HG03571 (cell line): ENCODE results near the gene METTL5.
"Not testable (repeated sequence)": the region's sequence is repeated elsewhere in the genome, so short reads cannot be mapped to it uniquely, and the experiment has no call there.

ENCODE experiments used
- ATAC-seq: cut with Tn5 transposase; IDR thresholded peaks from one replicate; pipeline ENCODE4 v1.9.1; 2021; ENCODE audit not compliant: unreplicated experiment

METTL5 gene

GRCh38 chr2:169824373-169825333, at the start of gene METTL5:
Gene METTL5 (minus strand): TSS chr2:169824905. CDS start chr2:169824597, 308 bp downstream.
- ATAC-seq = peak; percentile 51

GRCh38 chr2:169871994-169872393, 47.3 kb upstream of the METTL5 start:
- ATAC-seq = no peak

- not testable (repeated sequence) for ATAC-seq
Observed at GRCh38 chr2:169871369-169871768, 46.7 kb upstream of the METTL5 start.

GRCh38 chr2:169868951-169869350, 44.2 kb upstream of the METTL5 start:
- no peak for ATAC-seq

- ATAC-seq = no peak
Observed at GRCh38 chr2:169867579-169867978, 42.9 kb upstream of the METTL5 start.

- ATAC-seq = not testable (repeated sequence)
Observed at GRCh38 chr2:169866230-169866629, 41.5 kb upstream of the METTL5 start.

- no peak for ATAC-seq
Observed at GRCh38 chr2:169865492-169865891, 40.8 kb upstream of the METTL5 start.

- ATAC-seq = no peak
Observed at GRCh38 chr2:169862816-169863215, 38.1 kb upstream of the METTL5 start.

GRCh38 chr2:169860149-169860548, 35.4 kb upstream of the METTL5 start:
- ATAC-seq = no peak

GRCh38 chr2:169859423-169859822, 34.7 kb upstream of the METTL5 start:
- ATAC-seq = no peak

- ATAC-seq = not testable (repeated sequence)
Observed at GRCh38 chr2:169855281-169856258, 30.9 kb upstream of the METTL5 start.

GRCh38 chr2:169853041-169853668, 28.4 kb upstream of the METTL5 start:
- no peak for ATAC-seq

GRCh38 chr2:169849710-169850109, 25.0 kb upstream of the METTL5 start:
- no peak for ATAC-seq

GRCh38 chr2:169848959-169849693, 24.4 kb upstream of the METTL5 start:
- ATAC-seq = not testable (repeated sequence)

- ATAC-seq = no peak
Observed at GRCh38 chr2:169845016-169845415, 20.3 kb upstream of the METTL5 start.

GRCh38 chr2:169841625-169842024, 16.9 kb upstream of the METTL5 start:
- ATAC-seq = not testable (repeated sequence)

- ATAC-seq = no peak
Observed at GRCh38 chr2:169840747-169841142, 16.0 kb upstream of the METTL5 start.

- ATAC-seq = no peak
Observed at GRCh38 chr2:169839954-169840746, 15.4 kb upstream of the METTL5 start.

- ATAC-seq = no peak
Observed at GRCh38 chr2:169838743-169839489, 14.2 kb upstream of the METTL5 start.
